ENCODE measurements around the gene VPS37B.
"Not testable (repeated sequence)": the region's sequence is repeated elsewhere in the genome, so short reads cannot be mapped to it uniquely, and the experiment has no call there.

The VPS37B gene

GRCh38 chr12:122895704-122896636 lies at the start of gene VPS37B:
TSS of gene VPS37B (minus strand) at chr12:122896124. CDS start at chr12:122896062, 62 bp downstream.
- peak; percentile 79 for DNase-seq

DNA sequence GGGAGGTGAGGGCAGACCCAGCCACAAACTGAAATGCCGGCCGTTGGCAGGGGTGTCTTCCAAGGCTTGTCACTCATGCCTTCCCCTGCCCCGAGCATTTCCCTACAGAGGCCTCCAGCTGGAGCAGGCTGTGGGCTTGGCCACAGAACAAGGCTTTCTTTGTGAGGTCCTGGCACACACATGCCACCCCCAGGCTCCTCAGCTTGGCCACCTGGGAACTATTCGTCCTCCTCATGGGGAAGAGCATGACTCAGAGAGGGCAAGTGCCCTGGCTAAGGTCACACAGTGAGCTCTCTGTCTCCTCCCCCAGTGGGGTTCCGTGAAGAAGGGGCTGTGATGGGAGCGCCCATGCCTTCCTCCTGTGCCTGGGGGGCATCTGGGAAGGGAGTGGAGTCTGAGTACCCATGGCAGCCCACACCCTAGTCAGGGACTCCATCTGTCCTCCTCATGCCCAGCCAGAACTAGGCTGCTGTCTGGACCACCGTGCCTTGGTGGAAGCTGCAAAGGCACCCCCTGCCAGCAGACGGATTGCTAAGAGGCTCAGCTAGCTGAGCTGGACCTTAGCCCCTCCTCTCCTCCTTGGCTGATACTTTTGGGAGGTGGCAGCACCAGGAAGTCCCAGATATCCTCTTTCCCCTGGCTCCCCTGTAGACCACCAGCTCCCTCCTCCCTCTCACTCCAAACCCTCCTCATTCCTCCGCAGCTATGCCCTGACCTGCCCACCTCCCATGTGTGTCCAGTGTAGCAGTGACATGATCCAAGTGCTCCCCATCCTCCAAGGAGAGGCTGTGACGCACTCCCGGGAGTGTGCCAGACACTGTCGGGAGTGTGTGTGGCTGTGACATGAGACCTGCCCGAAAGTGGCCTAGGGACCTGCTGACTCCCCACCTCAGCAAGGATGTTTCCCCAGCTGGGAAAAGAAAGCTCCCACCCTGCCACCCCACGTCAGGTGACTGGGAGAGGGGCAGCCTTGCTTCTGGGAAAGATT lies 49.0 kb upstream of the VPS37B start:
- no peak for DNase-seq

GRCh38 chr12:122943196-122943595 lies 47.3 kb upstream of the VPS37B start:
- no peak for DNase-seq

DNA sequence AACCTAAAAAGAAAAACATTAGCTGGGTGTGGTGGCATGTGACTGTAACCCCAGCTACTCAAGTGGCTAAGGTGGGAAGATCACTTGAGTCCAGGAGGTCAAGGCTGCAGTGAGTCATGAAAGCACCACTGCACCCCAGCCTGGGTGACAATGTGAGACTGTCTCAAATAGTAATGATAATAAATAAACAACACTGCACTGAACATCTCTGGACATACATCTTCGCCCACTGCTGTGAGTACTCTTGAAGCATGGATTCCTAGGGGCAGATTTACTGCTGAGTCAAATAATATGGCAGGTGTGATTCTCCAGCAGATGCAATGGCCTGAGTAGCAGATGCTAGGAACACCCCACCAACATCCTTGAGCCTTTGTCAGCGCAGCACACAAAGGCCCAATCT lies 46.7 kb upstream of the VPS37B start:
- no peak for DNase-seq

DNA sequence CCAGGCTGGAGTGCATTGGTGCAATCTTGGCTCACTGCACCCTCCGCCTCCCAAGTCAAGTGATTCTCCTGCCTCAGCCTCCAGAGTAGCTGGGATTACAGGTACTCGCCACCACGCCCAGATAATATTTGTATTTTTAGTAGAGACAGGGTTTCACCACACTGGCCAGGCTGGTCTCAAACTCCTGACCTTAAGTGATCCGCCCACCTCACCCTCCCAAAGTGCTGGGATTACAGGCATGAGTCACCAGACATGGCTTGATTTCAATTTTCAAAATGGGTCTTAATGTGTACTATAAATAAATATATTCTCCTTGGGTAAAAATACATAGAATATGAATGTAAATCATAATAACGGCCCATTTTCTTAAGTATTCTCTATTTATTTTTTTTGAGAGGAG lies 45.4 kb upstream of the VPS37B start:
- not testable (repeated sequence) for DNase-seq

GRCh38 chr12:122939125-122939524 lies 43.2 kb upstream of the VPS37B start:
- DNase-seq: no peak

- no peak for DNase-seq
Observed at GRCh38 chr12:122937622-122938091, 41.7 kb upstream of the VPS37B start.

DNA sequence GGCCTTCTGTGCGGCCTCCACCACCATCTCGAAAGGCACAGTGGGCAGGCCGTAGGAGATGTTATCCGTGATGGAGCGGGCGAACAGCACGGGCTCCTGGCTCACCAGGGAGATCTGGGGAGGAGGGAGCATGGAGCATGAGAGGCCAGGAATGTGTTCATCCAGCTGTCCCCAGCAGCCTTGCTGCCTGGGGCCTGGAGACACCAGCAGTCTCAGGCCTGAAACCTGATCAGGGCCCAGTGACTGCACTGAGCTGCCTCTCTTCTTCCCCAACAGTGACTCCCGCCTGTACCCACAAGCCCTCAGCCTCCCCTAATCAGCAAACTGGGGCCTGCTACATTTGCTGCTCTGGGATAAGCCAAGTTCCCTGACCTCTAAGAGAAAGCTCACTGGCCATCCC lies 39.4 kb upstream of the VPS37B start:
- no peak for DNase-seq

- DNase-seq: no peak
Observed at GRCh38 chr12:122934722-122935121, 38.8 kb upstream of the VPS37B start.

DNA sequence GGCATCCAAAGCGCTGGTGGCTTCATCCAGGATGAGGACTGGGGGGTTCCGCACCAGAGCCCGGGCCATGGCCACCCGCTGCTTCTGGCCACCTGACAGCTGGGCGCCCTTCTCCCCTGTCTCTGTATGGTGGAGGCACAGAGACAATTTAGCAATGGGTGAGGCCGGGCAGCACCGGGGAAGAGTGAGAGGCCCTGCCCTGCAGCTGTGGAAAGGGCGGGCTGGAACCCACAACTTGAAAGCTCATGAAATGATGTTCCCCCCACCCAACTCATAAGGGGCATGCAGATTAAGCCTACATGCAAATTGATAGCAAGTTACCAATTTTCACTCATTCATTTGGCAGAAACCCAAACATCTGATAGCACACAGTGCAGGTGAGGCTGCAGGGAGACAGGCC lies 36.3 kb upstream of the VPS37B start:
- DNase-seq: no peak

DNA sequence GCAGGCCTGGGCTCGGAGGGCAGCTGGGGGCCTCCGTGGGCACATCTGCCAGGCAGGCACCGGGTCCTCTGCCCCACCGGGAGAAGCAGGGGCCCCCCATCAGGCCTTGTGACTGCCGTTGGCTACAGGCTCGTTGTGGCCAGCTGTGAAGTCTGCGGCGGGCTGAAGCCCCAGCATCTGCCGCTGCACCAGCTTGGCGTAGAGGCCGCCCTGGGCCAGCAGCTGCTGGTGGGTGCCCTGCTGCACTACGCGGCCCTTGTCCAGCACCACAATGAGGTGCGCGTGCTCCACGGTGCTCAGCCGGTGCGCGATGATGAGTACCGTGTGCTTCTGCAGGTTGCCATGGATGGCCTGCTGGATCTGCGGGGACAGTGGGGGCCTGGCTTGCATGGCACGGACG lies 33.9 kb upstream of the VPS37B start:
- DNase-seq: no peak

- no peak for DNase-seq
Observed at GRCh38 chr12:122929148-122929538, 33.2 kb upstream of the VPS37B start.

DNA sequence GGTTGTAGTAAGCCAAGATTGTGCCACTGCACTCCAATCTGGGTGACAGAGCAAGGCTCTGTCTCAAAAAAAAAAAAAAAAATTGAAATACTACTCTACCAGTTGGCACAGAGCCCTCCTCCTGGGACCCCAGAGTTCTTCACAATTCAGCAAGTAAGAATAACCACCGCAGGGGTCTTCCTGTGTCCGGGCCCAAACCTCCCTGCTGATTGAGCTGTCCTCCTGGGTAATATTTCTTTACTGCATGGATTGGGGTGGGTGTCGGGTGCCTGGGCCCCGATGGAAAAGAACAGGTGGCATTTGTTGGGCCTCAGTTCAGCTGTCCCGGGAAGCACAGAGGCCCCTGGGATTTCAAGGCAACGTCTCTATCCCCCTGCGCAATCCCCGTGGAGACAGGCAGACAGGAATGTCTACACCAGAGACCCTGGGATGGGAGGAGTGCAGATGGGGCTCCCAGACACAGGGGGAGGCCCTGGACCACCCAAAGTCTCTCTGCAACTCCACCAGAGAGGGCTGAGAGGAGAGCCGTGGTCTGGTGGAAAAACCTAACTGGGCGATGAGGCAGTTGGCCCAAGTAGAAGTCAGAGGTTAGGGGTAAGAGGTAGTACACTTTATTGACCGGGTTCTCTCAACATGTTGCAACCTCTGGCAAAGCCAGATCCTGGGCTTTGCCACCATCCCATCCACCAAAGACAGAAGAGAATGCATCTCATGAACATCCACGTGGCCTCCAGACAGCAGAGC lies 32.7 kb upstream of the VPS37B start:
- DNase-seq: no peak

- DNase-seq: no peak
Observed at GRCh38 chr12:122927756-122928403, 32.0 kb upstream of the VPS37B start.

DNA sequence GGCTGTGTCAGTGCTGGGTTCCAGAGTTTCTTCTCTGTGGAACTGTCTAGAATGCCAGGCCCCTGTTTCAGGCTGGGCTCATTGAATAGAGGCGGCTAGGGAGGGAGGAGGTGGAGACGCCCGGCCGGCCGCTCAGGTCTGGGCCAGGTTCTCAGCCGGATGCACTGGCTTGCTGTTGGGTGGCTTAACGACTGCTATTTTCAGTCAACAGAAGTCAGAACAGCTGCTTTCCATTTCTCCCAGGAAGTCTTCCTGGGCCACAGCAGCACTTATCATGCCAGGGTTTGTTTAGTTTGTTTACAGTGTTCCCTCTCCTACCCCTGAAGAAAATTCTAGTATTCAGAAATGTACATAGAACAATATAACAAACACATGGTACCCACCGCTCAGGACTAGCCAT lies 26.0 kb upstream of the VPS37B start:
- DNase-seq: no peak

- DNase-seq: no peak
Observed at GRCh38 chr12:122920687-122921086, 24.8 kb upstream of the VPS37B start.

DNA sequence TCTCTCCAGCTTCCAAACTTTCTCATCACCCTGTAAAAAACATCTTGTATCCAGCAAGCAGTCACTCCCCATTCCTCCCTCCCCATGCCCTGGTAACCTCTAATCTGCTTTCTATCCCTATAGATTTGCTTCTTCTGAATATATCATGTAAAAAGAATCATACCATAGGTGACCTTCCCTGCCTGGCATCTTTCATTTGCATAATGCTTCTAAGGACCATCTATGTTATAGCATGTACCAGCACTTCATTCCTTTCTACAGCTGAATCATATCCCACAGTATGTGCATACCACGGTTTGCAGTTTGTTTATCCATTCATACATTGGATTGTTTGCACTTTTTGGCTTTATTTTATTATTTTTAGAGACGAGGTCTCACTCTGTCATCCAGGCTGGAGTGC lies 22.9 kb upstream of the VPS37B start:
- DNase-seq: no peak

DNA sequence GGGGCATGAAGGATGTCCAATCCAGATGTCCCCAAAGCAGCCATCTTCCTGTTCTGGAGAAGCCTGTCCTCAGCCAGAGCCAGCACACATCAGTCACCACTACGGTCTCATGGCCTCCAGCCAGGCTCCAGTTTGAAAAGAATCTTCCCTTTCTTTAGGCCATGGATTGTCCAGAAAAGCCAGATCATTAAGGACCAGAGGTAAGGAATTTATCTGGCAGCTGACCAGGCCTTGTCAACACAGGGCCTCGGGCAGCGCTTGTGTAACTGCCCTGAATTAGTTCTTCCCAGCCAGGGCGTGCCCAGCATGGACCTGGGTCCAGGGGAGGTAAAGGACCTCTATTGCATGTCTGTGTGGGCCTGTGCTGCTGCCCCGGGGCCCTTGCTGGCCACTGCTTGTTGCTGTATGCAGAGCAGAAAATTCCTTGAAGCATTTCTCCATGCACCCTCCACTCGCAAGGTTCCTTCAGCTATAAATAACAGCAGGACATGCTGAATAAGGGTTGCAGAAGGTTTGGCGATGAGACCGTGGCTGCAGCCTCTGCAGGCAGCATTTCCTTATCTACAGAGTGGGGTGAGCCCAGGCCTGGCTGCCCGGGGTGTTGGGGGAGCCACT lies 21.7 kb upstream of the VPS37B start:
- no peak for DNase-seq

DNA sequence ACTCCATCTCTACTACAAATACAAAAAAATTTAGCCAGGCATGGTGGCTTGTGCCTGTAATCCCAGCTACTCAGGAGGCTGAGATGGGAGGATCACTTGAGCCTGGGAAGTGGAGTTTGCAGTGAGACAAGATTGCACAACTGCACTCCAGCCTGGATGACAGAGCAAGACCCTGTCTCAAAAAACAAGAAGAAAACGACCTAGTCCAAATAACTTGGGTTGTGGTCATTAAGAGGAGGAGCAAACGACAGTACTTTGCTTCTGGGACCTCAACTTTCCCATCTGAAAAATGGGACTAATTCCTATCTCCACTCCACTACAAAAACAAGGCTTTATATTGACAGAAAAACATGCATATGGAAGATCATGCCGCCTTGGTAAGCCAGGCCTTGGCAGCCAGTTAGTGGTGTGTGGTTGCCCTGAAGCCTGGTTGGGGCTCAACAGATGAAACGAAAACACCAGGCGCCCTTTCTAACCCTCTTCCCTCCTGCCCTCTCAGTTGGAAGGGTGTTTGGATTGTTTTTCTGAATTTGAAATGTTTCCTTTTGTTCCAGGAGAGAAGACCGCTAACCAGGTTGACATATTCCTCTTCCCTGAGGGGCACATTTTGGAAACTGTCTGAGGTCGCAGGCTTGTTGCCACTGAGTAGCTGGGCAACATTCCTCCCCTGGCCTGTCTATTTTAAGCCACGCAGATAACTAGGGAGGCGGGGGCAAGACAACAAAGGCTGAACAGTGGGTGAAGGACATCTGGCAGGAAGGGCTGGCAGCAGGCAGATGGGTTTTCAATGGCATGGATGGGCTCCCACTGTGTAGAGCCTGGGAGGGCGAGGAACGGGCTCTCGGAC lies 13.7 kb upstream of the VPS37B start:
- no peak for DNase-seq

DNA sequence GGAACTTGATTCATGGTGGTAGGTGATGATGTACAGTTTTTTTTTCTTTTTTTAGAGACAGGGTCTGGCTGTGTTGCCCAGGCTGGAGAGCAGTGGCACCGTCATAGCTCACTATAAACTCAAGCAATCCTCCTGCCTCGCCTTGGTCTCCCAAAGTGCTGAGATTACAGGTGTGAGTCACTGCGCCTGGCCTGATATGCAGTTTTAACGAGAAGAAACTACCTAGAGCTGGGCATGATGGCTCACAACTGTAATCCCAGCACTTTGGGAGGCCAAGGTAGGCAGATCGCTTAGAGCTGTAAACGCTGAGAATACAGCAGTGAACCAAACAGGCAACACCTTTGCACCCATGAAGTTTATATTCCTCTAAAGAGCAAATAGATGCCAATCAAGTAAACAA lies 13.0 kb upstream of the VPS37B start:
- DNase-seq: no peak

DNA sequence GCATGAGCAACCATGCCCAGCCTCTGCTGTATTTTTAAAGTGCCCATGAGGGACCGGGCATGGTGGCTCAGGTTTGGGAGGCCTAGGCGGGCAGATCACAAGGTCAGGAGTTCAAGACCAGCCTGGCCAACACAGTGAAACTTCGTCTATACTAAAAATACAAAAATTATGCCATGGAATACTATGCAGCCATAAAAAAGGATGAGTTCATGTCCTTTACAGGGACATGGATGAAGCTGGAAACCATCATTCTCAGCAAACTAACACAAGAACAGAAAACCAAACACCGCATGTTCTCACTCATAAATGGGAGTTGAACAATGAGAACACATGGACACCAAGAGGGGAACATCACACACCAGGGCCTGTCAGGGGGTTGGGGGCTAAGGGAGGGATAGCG lies 9.3 kb upstream of the VPS37B start:
- not testable (repeated sequence) for DNase-seq
